Measurements from ENCODE around the gene PTPDC1. TPM values are rescaled to one million over a fixed set of nuclear protein-coding genes. Genes with fewer than 3 reads are reported as not detected.
"Not testable (repeated sequence)": the region's sequence is repeated elsewhere in the genome, so short reads cannot be mapped to it uniquely, and the experiment has no call there.

PTPDC1 gene
- total RNA-seq, 4 donors from 2014 or later = 5.0 to 17.1 (median 10.1) TPM

- TF ChIP-seq POLR2AphosphoS5 (IDR thresholded peaks at IDR 0.05) (no peak), EP300 (IDR thresholded peaks at IDR 0.05) (no peak), POLR2A (IDR thresholded peaks at IDR 0.05) (no peak)
- TF ChIP-seq, protein P1, sequence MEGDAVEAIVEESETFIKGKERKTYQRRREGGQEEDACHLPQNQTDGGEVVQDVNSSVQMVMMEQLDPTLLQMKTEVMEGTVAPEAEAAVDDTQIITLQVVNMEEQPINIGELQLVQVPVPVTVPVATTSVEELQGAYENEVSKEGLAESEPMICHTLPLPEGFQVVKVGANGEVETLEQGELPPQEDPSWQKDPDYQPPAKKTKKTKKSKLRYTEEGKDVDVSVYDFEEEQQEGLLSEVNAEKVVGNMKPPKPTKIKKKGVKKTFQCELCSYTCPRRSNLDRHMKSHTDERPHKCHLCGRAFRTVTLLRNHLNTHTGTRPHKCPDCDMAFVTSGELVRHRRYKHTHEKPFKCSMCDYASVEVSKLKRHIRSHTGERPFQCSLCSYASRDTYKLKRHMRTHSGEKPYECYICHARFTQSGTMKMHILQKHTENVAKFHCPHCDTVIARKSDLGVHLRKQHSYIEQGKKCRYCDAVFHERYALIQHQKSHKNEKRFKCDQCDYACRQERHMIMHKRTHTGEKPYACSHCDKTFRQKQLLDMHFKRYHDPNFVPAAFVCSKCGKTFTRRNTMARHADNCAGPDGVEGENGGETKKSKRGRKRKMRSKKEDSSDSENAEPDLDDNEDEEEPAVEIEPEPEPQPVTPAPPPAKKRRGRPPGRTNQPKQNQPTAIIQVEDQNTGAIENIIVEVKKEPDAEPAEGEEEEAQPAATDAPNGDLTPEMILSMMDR (IDR thresholded peaks at IDR 0.05) = no peak
- WGBS = 83% methylated on average over 1 of the region's 1 CpG
- H3K4me3 ChIP-seq = no peak overlapping the region
- no peak overlapping the region for H3K27ac ChIP-seq
- H3K27me3 ChIP-seq = no peaks in the 10 kb centered on the region
- no peaks in the 10 kb centered on the region for H3K4me1 ChIP-seq
- no peaks in the 10 kb centered on the region for H3K9me3 ChIP-seq
- DNase-seq (ENCODE audit: low spot score in 2 of 2) = no peak
- no peaks in the 10 kb centered on the region for H3K36me3 ChIP-seq
Measured at GRCh38 chr9:94082956-94083355, 1.3 kb upstream of the PTPDC1 start.

GRCh38 chr9:94083384-94083783 is 880 bp upstream of the PTPDC1 start:
- no peaks in the 10 kb centered on the region for H3K9me3 ChIP-seq
- TF ChIP-seq POLR2A (IDR thresholded peaks at IDR 0.05) (no peak), POLR2AphosphoS5 (IDR thresholded peaks at IDR 0.05) (no peak), EP300 (IDR thresholded peaks at IDR 0.05) (no peak)
- TF ChIP-seq, protein P1 (IDR thresholded peaks at IDR 0.05) = no peak
- 84% methylated on average over 6 of the region's 6 CpGs for WGBS
- H3K4me3 ChIP-seq = no peak overlapping the region
- no peaks in the 10 kb centered on the region for H3K36me3 ChIP-seq
- DNase-seq (ENCODE audit: low spot score in 2 of 2) = no peak
- H3K27ac ChIP-seq = no peak overlapping the region
- no peaks in the 10 kb centered on the region for H3K4me1 ChIP-seq
- H3K27me3 ChIP-seq = no peaks in the 10 kb centered on the region

DNA sequence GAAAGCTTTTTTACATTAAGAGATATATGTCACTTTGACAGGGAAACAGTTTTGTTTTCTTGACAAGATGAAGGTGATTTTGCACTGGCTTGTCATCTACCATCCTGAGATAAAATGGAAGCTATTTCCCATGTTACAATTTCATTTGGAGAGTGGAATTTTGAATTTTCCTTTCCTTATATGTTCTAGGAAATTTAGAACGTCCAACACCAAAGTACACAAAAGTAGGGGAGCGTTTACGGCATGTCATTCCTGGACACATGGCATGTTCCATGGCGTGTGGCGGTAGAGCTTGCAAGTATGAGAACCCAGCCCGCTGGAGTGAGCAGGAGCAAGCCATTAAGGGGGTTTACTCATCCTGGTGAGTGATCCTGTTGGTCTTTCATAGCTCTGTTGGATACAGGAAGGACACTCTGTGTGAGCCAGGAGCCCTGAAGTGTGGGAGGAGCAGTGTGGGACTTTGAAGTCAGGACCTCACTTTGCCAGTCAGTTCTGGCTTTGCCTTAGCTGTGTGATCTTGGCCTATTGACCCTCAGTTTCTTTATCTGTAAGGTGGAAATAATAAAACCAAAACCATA is 887 bp downstream of the PTPDC1 start:
- Histone ChIP-seq H3K4me1 (no peaks in the 10 kb centered on the region), H3K27me3 (no peaks in the 10 kb centered on the region), H3K36me3 (no peaks in the 10 kb centered on the region), H3K27ac (no peak overlapping the region), H3K9me3 (no peaks in the 10 kb centered on the region), H3K4me3 (no peak overlapping the region)
- no peak for DNase-seq (ENCODE audit: low spot score in 2 of 2)
- TF ChIP-seq POLR2AphosphoS5 (IDR thresholded peaks at IDR 0.05) = no peak
- TF ChIP-seq EP300 (IDR thresholded peaks at IDR 0.05) = no peak
- TF ChIP-seq, protein P1 (IDR thresholded peaks at IDR 0.05) = no peak
- no peak for TF ChIP-seq POLR2A (IDR thresholded peaks at IDR 0.05)
- 90% methylated on average over 6 of the region's 6 CpGs for WGBS

DNA sequence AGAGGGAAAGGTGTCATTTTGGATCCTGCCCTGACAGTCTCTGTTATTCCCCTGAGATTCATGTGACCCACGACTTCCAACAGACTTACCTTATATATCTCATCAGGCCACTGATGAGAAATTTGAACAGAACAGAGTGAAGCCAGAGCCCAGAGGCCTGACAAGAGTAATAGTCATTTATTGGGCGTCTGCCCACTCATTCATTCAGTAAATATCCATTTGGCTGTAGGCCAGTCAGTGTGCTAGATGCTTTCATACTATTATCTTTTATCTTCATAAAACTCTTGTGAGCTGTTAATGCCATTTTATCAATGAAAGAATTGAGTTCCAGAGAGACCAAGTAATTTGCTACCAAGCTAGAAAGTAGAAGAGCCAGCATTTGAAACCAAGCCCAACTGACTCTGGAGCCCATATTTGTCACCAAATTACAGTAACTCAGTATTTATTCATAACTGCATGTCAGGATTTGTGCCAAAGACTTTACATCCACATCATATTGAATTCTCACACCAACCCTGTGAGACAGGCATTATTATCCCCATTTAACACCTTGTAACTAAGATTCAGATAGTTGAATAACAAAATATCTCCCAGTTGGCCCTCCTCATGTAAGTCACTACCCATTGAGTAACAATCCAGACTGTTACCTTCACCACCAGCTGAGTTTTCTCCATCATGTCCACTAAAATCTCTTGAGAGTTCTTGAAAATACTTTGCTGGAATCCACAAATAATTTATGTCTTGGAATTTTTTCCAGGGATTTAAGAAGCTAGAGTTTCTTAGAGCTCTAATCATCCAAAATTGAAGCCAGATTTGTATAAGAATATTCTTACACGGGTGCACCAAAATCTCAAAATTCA is 2.5 kb downstream of the PTPDC1 start:
- H3K27me3 ChIP-seq = no peaks in the 10 kb centered on the region
- DNase-seq (ENCODE audit: low spot score in 2 of 2) = no peak
- TF ChIP-seq, protein P1 (IDR thresholded peaks at IDR 0.05) = no peak
- no peak for TF ChIP-seq EP300 (IDR thresholded peaks at IDR 0.05)
- TF ChIP-seq POLR2A (IDR thresholded peaks at IDR 0.05) = no peak
- no peak for TF ChIP-seq POLR2AphosphoS5 (IDR thresholded peaks at IDR 0.05)
- no peaks in the 10 kb centered on the region for H3K4me1 ChIP-seq
- WGBS = 52% methylated on average over 3 of the region's 3 CpGs
- no peak overlapping the region for H3K4me3 ChIP-seq
- H3K27ac ChIP-seq = no peak overlapping the region
- H3K36me3 ChIP-seq = no peaks in the 10 kb centered on the region
- no peaks in the 10 kb centered on the region for H3K9me3 ChIP-seq

DNA sequence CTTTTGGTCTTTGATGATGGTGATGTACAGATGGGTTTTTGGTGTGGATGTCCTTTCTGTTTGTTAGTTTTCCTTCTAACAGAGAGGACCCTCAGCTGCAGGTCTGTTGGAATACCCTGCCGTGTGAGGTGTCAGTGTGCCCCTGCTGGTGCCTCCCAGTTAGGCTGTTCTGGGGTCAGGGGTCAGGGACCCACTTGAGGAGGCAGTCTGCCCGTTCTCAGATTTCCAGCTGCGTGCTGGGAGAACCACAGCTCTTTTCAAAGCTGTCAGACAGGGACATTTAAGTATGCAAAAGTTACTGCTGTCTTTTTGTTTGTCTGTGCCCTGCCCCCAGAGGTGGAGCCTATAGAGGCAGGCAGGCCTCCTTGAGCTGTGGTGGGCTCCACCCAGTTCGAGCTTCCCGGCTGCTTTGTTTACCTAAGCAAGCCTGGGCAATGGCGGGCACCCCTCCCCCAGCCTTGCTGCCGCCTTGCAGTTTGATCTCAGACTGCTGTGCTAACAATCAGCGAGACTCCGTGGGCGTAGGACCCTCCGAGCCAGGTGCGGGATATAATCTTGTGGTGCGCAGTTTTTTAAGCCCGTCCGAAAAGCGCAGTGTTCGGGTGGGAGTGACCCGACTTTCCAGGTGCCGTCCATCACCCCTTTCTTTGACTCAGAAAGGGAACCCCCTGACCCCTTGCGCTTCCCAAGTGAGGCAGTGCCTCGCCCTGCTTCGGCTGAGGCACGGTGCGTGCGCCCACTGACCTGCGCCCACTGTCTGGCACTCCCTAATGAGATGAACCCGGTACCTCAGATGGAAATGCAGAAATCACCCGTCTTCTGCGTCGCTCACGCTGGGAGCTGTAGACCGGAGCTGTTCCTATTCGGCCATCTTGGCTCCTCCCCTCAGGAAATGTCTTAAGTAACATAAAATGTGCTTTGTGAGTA is 10.2 kb downstream of the PTPDC1 start:
- not testable (repeated sequence) for H3K4me3 ChIP-seq; H3K27me3 ChIP-seq; DNase-seq (ENCODE audit: low spot score in 2 of 2); H3K27ac ChIP-seq; H3K9me3 ChIP-seq
- peaks cover 13% of the 10 kb centered on the region for H3K36me3 ChIP-seq
- WGBS = 92% methylated on average over 19 of the region's 33 CpGs
- peaks cover 14% of the 10 kb centered on the region for H3K4me1 ChIP-seq
